Measurements from ENCODE around the gene SLC25A13.

Gene SLC25A13

DNA sequence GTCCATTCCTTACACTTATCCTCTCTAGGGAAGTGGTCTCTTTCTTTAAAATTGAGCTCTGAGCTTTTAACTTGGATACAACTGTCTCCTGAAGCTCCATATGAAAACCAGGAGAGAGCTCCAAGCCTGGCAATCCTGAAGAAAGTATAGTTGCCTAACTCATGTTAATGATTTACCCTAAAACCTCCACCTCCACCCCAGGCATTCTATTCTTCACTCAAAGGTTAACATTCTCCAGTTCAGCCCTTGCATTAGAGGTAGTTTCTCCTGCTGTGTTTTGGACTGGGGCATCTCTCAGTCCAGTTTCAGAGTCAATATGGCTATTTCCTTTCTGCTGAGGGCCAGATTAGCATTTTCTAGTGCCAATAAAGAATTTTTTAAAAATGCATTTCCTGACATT is 195.5 kb downstream of the SLC25A13 start:
- TF ChIP-seq, protein P1, sequence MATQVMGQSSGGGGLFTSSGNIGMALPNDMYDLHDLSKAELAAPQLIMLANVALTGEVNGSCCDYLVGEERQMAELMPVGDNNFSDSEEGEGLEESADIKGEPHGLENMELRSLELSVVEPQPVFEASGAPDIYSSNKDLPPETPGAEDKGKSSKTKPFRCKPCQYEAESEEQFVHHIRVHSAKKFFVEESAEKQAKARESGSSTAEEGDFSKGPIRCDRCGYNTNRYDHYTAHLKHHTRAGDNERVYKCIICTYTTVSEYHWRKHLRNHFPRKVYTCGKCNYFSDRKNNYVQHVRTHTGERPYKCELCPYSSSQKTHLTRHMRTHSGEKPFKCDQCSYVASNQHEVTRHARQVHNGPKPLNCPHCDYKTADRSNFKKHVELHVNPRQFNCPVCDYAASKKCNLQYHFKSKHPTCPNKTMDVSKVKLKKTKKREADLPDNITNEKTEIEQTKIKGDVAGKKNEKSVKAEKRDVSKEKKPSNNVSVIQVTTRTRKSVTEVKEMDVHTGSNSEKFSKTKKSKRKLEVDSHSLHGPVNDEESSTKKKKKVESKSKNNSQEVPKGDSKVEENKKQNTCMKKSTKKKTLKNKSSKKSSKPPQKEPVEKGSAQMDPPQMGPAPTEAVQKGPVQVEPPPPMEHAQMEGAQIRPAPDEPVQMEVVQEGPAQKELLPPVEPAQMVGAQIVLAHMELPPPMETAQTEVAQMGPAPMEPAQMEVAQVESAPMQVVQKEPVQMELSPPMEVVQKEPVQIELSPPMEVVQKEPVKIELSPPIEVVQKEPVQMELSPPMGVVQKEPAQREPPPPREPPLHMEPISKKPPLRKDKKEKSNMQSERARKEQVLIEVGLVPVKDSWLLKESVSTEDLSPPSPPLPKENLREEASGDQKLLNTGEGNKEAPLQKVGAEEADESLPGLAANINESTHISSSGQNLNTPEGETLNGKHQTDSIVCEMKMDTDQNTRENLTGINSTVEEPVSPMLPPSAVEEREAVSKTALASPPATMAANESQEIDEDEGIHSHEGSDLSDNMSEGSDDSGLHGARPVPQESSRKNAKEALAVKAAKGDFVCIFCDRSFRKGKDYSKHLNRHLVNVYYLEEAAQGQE (IDR thresholded peaks at IDR 0.05; ENCODE audit: insufficient read depth in 1 of 2, low read depth in 2 of 2, low read length in 2 of 2) = no peak
- TF ChIP-seq TAF1 (IDR thresholded peaks at IDR 0.05; ENCODE audit: borderline replicate concordance, insufficient read depth, low read length) = no peak
- TF ChIP-seq POLR2AphosphoS5 (IDR thresholded peaks at IDR 0.05; ENCODE audit: low read depth, low read length) = no peak
- no peak for TF ChIP-seq FOXP2 (optimal IDR thresholded peaks at IDR 0.05; ENCODE audit: borderline replicate concordance, extremely low read depth, extremely low read length, insufficient read depth)
- no peak for TF ChIP-seq SIN3A (IDR thresholded peaks at IDR 0.05; ENCODE audit: borderline replicate concordance, insufficient read depth, low read length)

DNA sequence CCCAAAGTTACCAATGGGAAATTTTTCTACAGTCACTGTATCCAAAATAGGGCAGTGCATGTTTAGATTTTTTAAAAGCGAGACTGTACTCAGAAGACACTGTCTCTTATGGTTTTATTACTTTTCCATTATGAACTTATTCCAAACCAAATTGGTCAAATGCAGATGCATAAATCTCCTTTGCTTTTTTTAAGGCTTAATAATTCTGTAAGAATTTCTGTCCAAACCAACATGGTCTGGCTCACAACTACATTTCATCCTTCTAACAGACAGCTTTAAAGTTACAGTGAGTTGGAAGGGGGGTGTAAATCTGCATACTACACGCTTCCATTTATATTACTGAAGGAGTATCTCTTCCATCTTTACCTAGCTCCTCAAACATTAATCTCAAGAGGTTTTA is 199.2 kb downstream of the SLC25A13 start:
- TF ChIP-seq SIN3A (IDR thresholded peaks at IDR 0.05; ENCODE audit: borderline replicate concordance, insufficient read depth, low read length) (no peak), TAF1 (IDR thresholded peaks at IDR 0.05; ENCODE audit: borderline replicate concordance, insufficient read depth, low read length) (no peak), FOXP2 (optimal IDR thresholded peaks at IDR 0.05; ENCODE audit: borderline replicate concordance, extremely low read depth, extremely low read length, insufficient read depth) (no peak), POLR2AphosphoS5 (IDR thresholded peaks at IDR 0.05; ENCODE audit: low read depth, low read length) (no peak)
- TF ChIP-seq, protein P1 (IDR thresholded peaks at IDR 0.05; ENCODE audit: insufficient read depth in 1 of 2, low read depth in 2 of 2, low read length in 2 of 2) = no peak

DNA sequence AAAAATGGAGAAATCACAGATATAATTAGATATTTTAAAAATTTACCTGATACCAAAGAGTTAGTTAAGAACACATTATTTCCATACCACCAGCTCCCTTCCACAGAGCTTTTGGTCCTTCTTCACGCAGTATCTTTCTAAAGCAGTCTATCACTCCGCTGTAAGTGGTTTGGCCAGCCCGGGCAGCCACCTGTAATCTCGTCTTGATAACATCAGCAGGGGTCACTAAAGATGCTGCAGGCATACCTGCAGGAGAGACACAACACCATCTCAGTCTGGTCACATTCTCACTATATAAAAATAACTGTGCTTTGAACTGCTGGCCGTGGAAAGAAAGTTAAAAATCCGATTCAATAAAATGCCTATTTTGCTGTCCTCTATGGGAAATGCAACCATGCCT is 200.1 kb downstream of the SLC25A13 start:
- no peak for TF ChIP-seq SIN3A (IDR thresholded peaks at IDR 0.05; ENCODE audit: borderline replicate concordance, insufficient read depth, low read length)
- TF ChIP-seq TAF1 (IDR thresholded peaks at IDR 0.05; ENCODE audit: borderline replicate concordance, insufficient read depth, low read length) = no peak
- no peak for TF ChIP-seq POLR2AphosphoS5 (IDR thresholded peaks at IDR 0.05; ENCODE audit: low read depth, low read length)
- TF ChIP-seq, protein P1 (IDR thresholded peaks at IDR 0.05; ENCODE audit: insufficient read depth in 1 of 2, low read depth in 2 of 2, low read length in 2 of 2) = no peak
- TF ChIP-seq FOXP2 (optimal IDR thresholded peaks at IDR 0.05; ENCODE audit: borderline replicate concordance, extremely low read depth, extremely low read length, insufficient read depth) = no peak

DNA sequence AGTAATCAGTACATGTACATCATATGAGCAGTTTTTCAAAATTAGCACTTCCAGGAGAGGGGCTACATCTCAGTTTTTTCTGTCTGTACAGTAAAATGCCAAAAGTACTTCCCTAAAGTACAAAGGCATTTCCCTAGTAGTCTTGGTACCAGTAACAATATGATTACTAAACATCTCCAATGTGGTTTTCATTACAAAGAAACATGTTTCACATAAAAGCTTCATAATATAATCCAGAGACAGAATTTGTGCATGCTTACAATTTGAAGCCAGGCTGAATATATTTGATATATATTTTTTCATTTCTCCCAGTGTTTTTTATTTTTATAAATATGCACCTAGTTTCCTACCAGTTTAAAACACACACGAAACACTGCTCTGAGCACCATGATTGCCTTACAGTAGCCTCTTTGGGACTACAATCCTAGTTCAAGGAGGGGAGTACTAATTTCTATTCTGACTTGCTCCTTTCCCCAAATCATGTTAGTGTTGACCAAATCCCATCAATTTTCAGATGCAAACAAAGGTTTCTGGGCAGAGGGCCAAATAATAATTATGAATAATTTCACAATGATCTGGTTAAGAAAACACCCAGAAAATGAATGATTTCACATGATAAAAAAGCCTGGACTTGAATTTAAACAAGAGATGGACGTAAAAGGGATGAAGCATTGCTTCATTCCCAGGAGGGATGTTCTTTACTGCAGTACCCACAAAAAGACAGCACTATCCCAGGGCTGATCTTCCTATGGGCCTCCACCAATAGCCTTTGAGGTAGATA is 201.3 kb downstream of the SLC25A13 start:
- TF ChIP-seq, protein P1 (IDR thresholded peaks at IDR 0.05; ENCODE audit: insufficient read depth in 1 of 2, low read depth in 2 of 2, low read length in 2 of 2) = no peak
- no peak for TF ChIP-seq TAF1 (IDR thresholded peaks at IDR 0.05; ENCODE audit: borderline replicate concordance, insufficient read depth, low read length)
- no peak for TF ChIP-seq SIN3A (IDR thresholded peaks at IDR 0.05; ENCODE audit: borderline replicate concordance, insufficient read depth, low read length)
- no peak for TF ChIP-seq POLR2AphosphoS5 (IDR thresholded peaks at IDR 0.05; ENCODE audit: low read depth, low read length)
- no peak for TF ChIP-seq FOXP2 (optimal IDR thresholded peaks at IDR 0.05; ENCODE audit: borderline replicate concordance, extremely low read depth, extremely low read length, insufficient read depth)

Measured in PFSK-1 (cell line).